MM.1S (cell line): Measurements from ENCODE around the gene EGR4.

Experiments
- EZH2phosphoT487 ChIP-seq: fragments of 300-600 bp; sonication (generic); IDR thresholded peaks from 2 replicates; pipeline ENCODE4 v1.6.1; 2018; ENCODE audit warnings: antibody characterized with exemption, low read length
- TF ChIP-seq, protein P1 (sequence below): fragments of 300-600 bp; sonication (generic); IDR thresholded peaks from 2 replicates; pipeline ENCODE4 v1.5.1; 2016; ENCODE audit warnings: antibody characterized with exemption, low read length, mixed read lengths

DNA sequence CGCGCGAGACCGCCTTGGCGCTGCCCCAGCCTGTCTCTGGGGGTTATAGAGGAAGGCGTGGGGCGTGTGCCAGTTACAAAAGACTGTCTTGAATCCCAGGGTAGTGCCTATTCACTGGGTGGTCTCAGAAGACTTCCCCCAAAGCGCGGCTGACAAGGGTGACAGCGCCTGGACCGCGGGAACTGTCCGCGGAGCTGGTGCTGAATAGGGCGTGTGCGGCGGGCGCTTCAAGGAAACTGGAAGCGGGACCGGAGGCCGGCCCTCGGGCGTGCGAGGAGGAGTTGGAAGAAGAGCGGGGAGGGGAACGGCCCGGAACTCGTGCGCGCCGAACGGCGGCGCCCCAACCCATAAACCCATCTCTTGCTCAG lies 2.3 kb downstream of the EGR4 start:
- TF ChIP-seq, protein P1, sequence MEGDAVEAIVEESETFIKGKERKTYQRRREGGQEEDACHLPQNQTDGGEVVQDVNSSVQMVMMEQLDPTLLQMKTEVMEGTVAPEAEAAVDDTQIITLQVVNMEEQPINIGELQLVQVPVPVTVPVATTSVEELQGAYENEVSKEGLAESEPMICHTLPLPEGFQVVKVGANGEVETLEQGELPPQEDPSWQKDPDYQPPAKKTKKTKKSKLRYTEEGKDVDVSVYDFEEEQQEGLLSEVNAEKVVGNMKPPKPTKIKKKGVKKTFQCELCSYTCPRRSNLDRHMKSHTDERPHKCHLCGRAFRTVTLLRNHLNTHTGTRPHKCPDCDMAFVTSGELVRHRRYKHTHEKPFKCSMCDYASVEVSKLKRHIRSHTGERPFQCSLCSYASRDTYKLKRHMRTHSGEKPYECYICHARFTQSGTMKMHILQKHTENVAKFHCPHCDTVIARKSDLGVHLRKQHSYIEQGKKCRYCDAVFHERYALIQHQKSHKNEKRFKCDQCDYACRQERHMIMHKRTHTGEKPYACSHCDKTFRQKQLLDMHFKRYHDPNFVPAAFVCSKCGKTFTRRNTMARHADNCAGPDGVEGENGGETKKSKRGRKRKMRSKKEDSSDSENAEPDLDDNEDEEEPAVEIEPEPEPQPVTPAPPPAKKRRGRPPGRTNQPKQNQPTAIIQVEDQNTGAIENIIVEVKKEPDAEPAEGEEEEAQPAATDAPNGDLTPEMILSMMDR = no peak
- no peak for TF ChIP-seq EZH2phosphoT487
